Liver (tissue), 9 donors: ENCODE measurements around the gene GMDS. TPM values are rescaled to one million over a fixed set of nuclear protein-coding genes. Genes with fewer than 3 reads are reported as not detected.

Experiments used
- DNase-seq: peaks from one replicate; pipeline ENCODE4 v3.0.0-alpha.2; 2017; ENCODE audit warnings: low spot score
- H3K27ac ChIP-seq, 2 donors: one replicate each; pipeline ENCODE4 v1.7.0; 2013; ENCODE audit warnings: inconsistent platforms in 2 of 2, low read length in 2 of 2, control low read depth in 1 of 2, low read depth in 1 of 2, mild to moderate bottlenecking in 1 of 2
- H3K27me3 ChIP-seq, 4 donors: one replicate each; pipeline versions ENCODE4 v1.6.1 to v1.7.0; 2013; ENCODE audit warnings: low read length in 3 of 4, inconsistent platforms in 1 of 4, mild to moderate bottlenecking in 1 of 4, moderate library complexity in 1 of 4; ENCODE audit not compliant: control insufficient read depth in 4 of 4, insufficient read depth in 4 of 4
- H3K36me3 ChIP-seq, 4 donors: one replicate each; pipeline versions ENCODE4 v1.6.1 to v1.7.0; 2013; ENCODE audit warnings: low read length in 3 of 4, mild to moderate bottlenecking in 3 of 4, low read depth in 1 of 4, moderate library complexity in 1 of 4; ENCODE audit not compliant: control insufficient read depth in 4 of 4, insufficient read depth in 3 of 4
- H3K4me1 ChIP-seq, 4 donors: one replicate each; pipeline versions ENCODE4 v1.6.1 to v1.7.0; 2013; ENCODE audit warnings: low read length in 3 of 4, mild to moderate bottlenecking in 3 of 4, moderate library complexity in 1 of 4; ENCODE audit not compliant: control insufficient read depth in 4 of 4, insufficient read depth in 4 of 4
- H3K4me3 ChIP-seq, 3 donors: one replicate each; pipeline versions ENCODE4 v1.6.1 to v1.7.0; 2013; ENCODE audit warnings: low read length in 3 of 3, control low read depth in 1 of 3, low read depth in 1 of 3, mild to moderate bottlenecking in 1 of 3
- H3K9ac ChIP-seq, 2 donors: one replicate each; pipeline ENCODE4 v1.7.0; 2013; ENCODE audit warnings: low read length in 2 of 2, mild to moderate bottlenecking in 2 of 2, moderate library complexity in 2 of 2, control low read depth in 1 of 2, low read depth in 1 of 2
- H3K9me3 ChIP-seq, 4 donors: one replicate each; pipeline versions ENCODE4 v1.6.1 to v1.7.0; 2013; ENCODE audit warnings: low read length in 3 of 4; ENCODE audit not compliant: control insufficient read depth in 4 of 4
- ATF3 ChIP-seq: IDR thresholded peaks from 2 replicates; pipeline ENCODE4 v1.6.1; 2016; ENCODE audit warnings: antibody characterized with exemption
- CTCF ChIP-seq: fragments of 150-350 bp; IDR thresholded peaks from 2 replicates; pipeline ENCODE4 v1.5.1; 2017; ENCODE audit warnings: improper control_type of control experiment, low read depth, low read length; ENCODE audit not compliant: missing input control
- EGR1 ChIP-seq, 2 donors: IDR thresholded peaks; 2 replicates each; pipeline ENCODE4 v1.6.1; 2016 to 2018; ENCODE audit warnings: antibody characterized with exemption in 2 of 2, low read depth in 2 of 2
- FOXA1 ChIP-seq: IDR thresholded peaks from 2 replicates; pipeline ENCODE4 v1.6.1; 2016; ENCODE audit warnings: antibody characterized with exemption
- FOXA2 ChIP-seq: IDR thresholded peaks from 2 replicates; pipeline ENCODE4 v1.6.1; 2016; ENCODE audit warnings: antibody characterized with exemption
- GABPA ChIP-seq, 2 donors: IDR thresholded peaks in 1 of 2; conservative IDR thresholded peaks in 1 of 2; 2 replicates each; pipeline ENCODE4 v1.6.1; 2016; ENCODE audit warnings: antibody characterized with exemption in 2 of 2, mild to moderate bottlenecking in 1 of 2, moderate library complexity in 1 of 2
- HNF4A ChIP-seq, 2 donors: conservative IDR thresholded peaks; 2 replicates each; pipeline ENCODE4 v1.6.1; 2016; ENCODE audit warnings: antibody characterized with exemption in 2 of 2, mild to moderate bottlenecking in 2 of 2
- HNF4G ChIP-seq: IDR thresholded peaks from 2 replicates; pipeline ENCODE4 v1.6.1; 2016; ENCODE audit warnings: antibody characterized with exemption
- JUND ChIP-seq, 2 donors: IDR thresholded peaks; 2 replicates each; pipeline ENCODE4 v1.6.1; 2016; ENCODE audit warnings: antibody characterized with exemption in 2 of 2
- MAX ChIP-seq: IDR thresholded peaks from 2 replicates; pipeline ENCODE4 v1.6.1; 2016; ENCODE audit warnings: antibody characterized with exemption
- NR2F2 ChIP-seq: IDR thresholded peaks from 2 replicates; pipeline ENCODE4 v1.6.1; 2016; ENCODE audit warnings: antibody characterized with exemption
- RAD21 ChIP-seq, 2 donors: IDR thresholded peaks; 2 replicates each; pipeline ENCODE4 v1.6.1; 2016; ENCODE audit warnings: antibody characterized with exemption in 2 of 2, mild to moderate bottlenecking in 2 of 2
- REST ChIP-seq: IDR thresholded peaks from 2 replicates; pipeline ENCODE4 v1.6.1; 2016; ENCODE audit warnings: antibody characterized with exemption, mild to moderate bottlenecking
- RXRA ChIP-seq, 2 donors: IDR thresholded peaks; 2 replicates each; pipeline ENCODE4 v1.6.1; 2017 to 2018; ENCODE audit warnings: antibody characterized with exemption in 2 of 2, mild to moderate bottlenecking in 1 of 2
- SP1 ChIP-seq: IDR thresholded peaks from 2 replicates; pipeline ENCODE4 v1.6.1; 2018; ENCODE audit warnings: antibody characterized with exemption, mild to moderate bottlenecking
- TAF1 ChIP-seq: conservative IDR thresholded peaks from 2 replicates; pipeline ENCODE4 v1.6.1; 2016; ENCODE audit warnings: antibody characterized with exemption, mild to moderate bottlenecking
- YY1 ChIP-seq: IDR thresholded peaks from 2 replicates; pipeline ENCODE4 v1.6.1; 2016; ENCODE audit warnings: antibody characterized with exemption, mild to moderate bottlenecking
- ZBTB33 ChIP-seq: IDR thresholded peaks from 2 replicates; pipeline ENCODE4 v1.6.1; 2016; ENCODE audit warnings: antibody characterized with exemption
- WGBS: extraction: QIAGEN DNeasy Blood & Tissue Kit; methylation state at CpG from one replicate; pipeline ENCODE4 v1.1.7; 2013; 5-methylcytosine and 5-hydroxymethylcytosine counted together
- polyA plus RNA-seq, 2 donors: library from polyadenylated mRNA; stranded (reverse) in 1 of 2; unstranded in 1 of 2; fragments of 200-250 nt in 1 of 2; fragments of >200 nt in 1 of 2; fragmentation: Nextera tagmentation in 1 of 2; extraction: Ambion mirVana in 1 of 2; gene quantifications; one replicate each; pipeline versions ENCODE4 v1.2.1 to v1.2.3, GENCODE V29; 2013 to 2015
- total RNA-seq, 2 donors: library from RNA; depleted of rRNA; stranded (reverse); fragments of >200 nt; gene quantifications; one replicate each; pipeline ENCODE4 v1.2.3, GENCODE V29; 2014
- donor health status: healthy.
- donor health status: healthy.
- donor health status: healthy.
- donor health status: healthy.
- donor health status: healthy.

GMDS gene
- total and polyA plus RNA-seq, 4 donors: 3.5 to 15.6 (median 13.0) TPM

- Histone ChIP-seq H3K27ac (no peak overlapping the region), H3K4me1 (peaks cover 5 to 17% (median 12%) of the 10 kb centered on the region in 4 donors), H3K4me3 (no peak overlapping the region), H3K9ac (no peak overlapping the region), H3K27me3 (peaks cover 0 to 15% (median 9%) of the 10 kb centered on the region in 4 donors), H3K9me3 (no peaks in the 10 kb centered on the region), H3K36me3 (no peaks in the 10 kb centered on the region)
- WGBS: 24% methylated on average over 60 of the region's 60 CpGs
- no peak for TF ChIP-seq RXRA (IDR thresholded peaks at IDR 0.05)
- no peak for TF ChIP-seq GABPA (IDR thresholded peaks at IDR 0.05 in 1 of 2, conservative IDR thresholded peaks at IDR 0.05 in 1 of 2)
- TF ChIP-seq HNF4G: no peak
- no peak for TF ChIP-seq YY1
- TF ChIP-seq FOXA1: no peak
- TF ChIP-seq FOXA2: no peak
- TF ChIP-seq CTCF: no peak
- TF ChIP-seq MAX: no peak
- no peak for TF ChIP-seq TAF1
- TF ChIP-seq EGR1 (IDR thresholded peaks at IDR 0.05; ENCODE audit: low read depth in 2 of 2): no peak
- no peak for TF ChIP-seq JUND (IDR thresholded peaks at IDR 0.05)
- no peak for TF ChIP-seq ATF3
- no peak for TF ChIP-seq HNF4A (conservative IDR thresholded peaks at IDR 0.05)
- DNase-seq: no peak
Measured at GRCh38 chr6:1601158-1602048, 644.0 kb downstream of the GMDS start.

GRCh38 chr6:1600764-1601157 lies 644.6 kb downstream of the GMDS start:
- H3K27ac ChIP-seq: no peak overlapping the region
- no peak for DNase-seq
- 30% methylated on average over 15 of the region's 15 CpGs for WGBS
- H3K9ac ChIP-seq: no peak overlapping the region
- H3K4me3 ChIP-seq: no peak overlapping the region
- H3K27me3 ChIP-seq: peaks cover 0 to 14% (median 6%) of the 10 kb centered on the region in 4 donors
- peaks cover 5 to 20% (median 13%) of the 10 kb centered on the region in 4 donors for H3K4me1 ChIP-seq
- TF ChIP-seq MAX (no peak), HNF4A (conservative IDR thresholded peaks at IDR 0.05) (no peak), ZBTB33 (no peak), HNF4G (no peak), FOXA1 (no peak), CTCF (no peak), RAD21 (IDR thresholded peaks at IDR 0.05) (no peak), REST (no peak), SP1 (no peak), EGR1 (IDR thresholded peaks at IDR 0.05; ENCODE audit: low read depth in 2 of 2) (no peak), FOXA2 (no peak), GABPA (IDR thresholded peaks at IDR 0.05 in 1 of 2, conservative IDR thresholded peaks at IDR 0.05 in 1 of 2) (no peak), JUND (IDR thresholded peaks at IDR 0.05) (no peak), NR2F2 (no peak), YY1 (no peak), ATF3 (no peak)
- no peaks in the 10 kb centered on the region for H3K36me3 ChIP-seq
- no peaks in the 10 kb centered on the region for H3K9me3 ChIP-seq
